ENCODE results near the gene HRCT1.
"Not testable (repeated sequence)": the region's sequence is repeated elsewhere in the genome, so short reads cannot be mapped to it uniquely, and the experiment has no call there.

The HRCT1 gene

DNA sequence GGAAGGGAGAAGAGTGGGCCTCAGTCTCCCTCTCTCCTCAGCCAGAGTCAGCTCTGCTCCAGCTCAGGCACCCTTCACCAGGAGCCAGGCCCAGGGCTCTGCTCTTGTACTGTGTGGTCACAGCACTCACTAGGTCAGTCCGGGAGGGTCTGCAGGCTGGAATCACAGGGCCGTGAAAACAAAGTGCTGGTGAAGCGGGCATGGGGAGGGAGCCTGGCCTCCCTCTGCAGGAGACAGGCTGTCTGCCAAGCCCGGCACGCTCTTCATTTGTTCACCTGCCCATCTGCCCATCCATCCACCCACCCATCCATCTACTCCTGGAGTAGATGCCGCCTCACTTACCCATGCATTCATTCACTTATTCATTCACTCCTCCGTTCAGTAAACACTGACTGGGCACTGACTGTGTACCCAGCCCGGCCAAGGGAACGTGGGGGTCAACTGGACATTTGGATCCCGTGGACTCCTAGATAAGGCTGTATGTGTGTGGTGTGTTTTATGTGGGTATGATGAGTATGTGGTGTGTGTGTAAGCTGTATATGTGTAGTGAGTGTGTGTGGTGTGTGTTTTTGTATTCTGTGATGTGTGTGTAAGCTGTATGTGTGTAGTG, 6.9 kb downstream of the HRCT1 start:
- no peak overlapping the region for H3K4me3 ChIP-seq (ENCODE audit: low read depth, low read length)
- TF ChIP-seq, protein P1, sequence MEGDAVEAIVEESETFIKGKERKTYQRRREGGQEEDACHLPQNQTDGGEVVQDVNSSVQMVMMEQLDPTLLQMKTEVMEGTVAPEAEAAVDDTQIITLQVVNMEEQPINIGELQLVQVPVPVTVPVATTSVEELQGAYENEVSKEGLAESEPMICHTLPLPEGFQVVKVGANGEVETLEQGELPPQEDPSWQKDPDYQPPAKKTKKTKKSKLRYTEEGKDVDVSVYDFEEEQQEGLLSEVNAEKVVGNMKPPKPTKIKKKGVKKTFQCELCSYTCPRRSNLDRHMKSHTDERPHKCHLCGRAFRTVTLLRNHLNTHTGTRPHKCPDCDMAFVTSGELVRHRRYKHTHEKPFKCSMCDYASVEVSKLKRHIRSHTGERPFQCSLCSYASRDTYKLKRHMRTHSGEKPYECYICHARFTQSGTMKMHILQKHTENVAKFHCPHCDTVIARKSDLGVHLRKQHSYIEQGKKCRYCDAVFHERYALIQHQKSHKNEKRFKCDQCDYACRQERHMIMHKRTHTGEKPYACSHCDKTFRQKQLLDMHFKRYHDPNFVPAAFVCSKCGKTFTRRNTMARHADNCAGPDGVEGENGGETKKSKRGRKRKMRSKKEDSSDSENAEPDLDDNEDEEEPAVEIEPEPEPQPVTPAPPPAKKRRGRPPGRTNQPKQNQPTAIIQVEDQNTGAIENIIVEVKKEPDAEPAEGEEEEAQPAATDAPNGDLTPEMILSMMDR (IDR thresholded peaks at IDR 0.05; ENCODE audit: low read depth, low read length), result no peak

DNA sequence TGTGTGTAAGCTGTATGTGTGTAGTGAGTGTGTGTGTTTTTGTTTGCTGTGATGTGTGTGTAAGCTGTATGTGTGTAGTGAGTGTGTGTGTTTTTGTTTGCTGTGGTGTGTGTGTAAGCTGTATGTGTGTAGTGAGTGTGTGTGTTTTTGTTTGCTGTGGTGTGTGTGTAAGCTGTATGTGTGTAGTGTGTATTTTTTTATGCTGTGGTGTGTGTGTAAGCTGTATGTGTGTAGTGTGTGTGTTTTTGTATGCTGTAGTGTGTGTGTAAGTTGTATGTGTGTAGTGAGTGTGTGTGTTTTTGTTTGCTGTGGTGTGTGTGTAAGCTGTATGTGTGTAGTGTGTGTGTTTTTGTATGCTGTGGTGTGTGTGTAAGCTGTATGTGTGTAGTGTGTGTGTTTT, 7.4 kb downstream of the HRCT1 start:
- H3K4me3 ChIP-seq (ENCODE audit: low read depth, low read length), result not testable (repeated sequence)

DNA sequence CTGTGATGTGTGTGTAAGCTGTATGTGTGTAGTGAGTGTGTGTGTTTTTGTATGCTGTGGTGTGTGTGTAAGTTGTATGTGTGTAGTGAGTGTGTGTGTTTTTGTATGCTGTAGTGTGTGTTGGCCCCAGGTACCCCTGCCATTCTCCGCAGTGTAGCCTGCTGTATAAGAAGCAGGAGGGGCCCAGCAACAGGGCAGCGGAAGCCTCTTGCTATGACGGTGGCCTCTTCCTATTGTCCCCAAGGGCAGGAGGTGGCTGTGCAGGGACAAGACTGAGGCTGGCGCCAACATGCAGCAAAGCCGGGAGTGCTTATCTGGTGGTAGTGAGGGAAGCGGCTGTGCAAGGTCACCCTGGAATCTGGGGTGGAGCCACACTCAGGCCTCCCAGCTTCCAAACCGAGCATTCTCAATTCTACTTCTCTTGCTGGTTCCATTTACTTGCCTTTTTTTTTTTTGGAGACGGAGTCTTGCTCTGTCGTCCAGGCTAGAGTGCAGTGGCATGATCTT, 8.4 kb downstream of the HRCT1 start:
- no peak overlapping the region for H3K4me3 ChIP-seq (ENCODE audit: low read depth, low read length)
- TF ChIP-seq, protein P1 (IDR thresholded peaks at IDR 0.05; ENCODE audit: low read depth, low read length), result no peak

DNA sequence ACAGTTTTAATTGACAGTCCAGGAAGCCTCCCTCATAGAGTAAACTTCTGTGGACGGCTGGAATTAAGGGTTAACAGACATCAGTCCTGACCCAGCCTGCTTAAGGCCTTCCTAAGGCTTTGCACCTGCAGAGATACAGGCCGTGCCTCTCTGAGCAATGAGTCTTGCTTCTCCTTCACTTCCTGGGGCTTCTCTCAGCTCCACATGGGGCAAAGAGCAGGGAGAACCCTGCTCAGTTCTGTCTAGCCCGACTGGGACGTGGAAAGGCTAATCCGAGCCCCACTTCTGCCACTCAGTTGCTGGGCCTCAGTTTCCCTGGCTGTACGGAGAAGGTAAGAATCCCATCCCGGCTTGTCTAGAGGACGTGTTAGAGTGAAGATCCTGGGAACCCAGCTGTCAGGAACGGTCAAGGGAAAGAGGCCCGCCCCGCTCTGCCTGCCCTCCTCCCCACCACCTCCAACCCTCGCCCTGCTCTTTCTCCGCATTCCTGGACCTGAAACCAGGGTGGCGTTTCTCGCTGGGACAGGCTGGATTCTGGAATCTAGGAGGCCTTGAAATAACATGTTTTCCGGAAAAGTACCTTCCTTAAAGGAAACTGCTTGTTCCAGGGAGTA, 9.8 kb downstream of the HRCT1 start:
- TF ChIP-seq, protein P1 (IDR thresholded peaks at IDR 0.05; ENCODE audit: low read depth, low read length), result no peak
- no peak overlapping the region for H3K4me3 ChIP-seq (ENCODE audit: low read depth, low read length)

DNA sequence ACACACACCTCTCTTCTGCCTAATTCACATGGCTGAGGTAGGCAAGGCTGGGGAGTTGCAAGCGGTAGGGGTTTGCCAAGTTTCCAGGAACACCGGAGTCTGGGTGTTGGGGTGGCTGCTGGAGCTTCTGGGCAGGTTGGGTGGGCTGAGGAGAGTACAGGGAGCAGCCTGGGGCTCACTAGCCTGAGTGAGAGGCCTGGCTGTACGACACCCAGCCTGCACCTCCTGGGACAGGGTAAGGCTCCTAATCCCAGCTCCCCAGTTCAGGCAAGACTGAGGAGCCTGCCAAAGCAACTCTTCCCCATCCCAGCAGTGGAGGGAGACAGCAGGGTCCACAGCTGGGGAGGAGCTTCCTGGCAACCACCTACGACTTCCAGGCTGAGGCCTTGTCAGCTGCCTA, 11.3 kb downstream of the HRCT1 start:
- H3K4me3 ChIP-seq (ENCODE audit: low read depth, low read length), result no peak overlapping the region
- TF ChIP-seq, protein P1 (IDR thresholded peaks at IDR 0.05; ENCODE audit: low read depth, low read length), result no peak

DNA sequence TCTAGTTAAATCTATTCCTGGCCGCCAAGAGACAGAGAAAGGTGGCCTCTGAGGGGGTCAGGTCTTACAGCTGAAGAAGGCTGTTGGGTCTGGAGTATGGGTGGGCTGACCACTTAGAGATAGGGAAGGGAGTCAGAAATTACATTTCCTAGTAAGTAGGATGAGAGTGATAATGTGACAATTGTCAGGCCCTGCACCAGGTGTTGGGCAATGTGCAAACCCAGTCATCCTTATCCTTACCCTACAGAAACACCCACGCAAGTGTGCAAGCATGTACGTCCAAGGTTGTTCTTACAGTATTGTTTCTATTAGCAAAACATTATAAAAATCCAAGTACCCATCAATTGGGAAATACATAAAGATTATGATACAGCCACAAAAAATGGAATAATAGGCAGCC, 12.8 kb downstream of the HRCT1 start:
- H3K4me3 ChIP-seq (ENCODE audit: low read depth, low read length), result no peak overlapping the region
- TF ChIP-seq, protein P1 (IDR thresholded peaks at IDR 0.05; ENCODE audit: low read depth, low read length), result no peak

DNA sequence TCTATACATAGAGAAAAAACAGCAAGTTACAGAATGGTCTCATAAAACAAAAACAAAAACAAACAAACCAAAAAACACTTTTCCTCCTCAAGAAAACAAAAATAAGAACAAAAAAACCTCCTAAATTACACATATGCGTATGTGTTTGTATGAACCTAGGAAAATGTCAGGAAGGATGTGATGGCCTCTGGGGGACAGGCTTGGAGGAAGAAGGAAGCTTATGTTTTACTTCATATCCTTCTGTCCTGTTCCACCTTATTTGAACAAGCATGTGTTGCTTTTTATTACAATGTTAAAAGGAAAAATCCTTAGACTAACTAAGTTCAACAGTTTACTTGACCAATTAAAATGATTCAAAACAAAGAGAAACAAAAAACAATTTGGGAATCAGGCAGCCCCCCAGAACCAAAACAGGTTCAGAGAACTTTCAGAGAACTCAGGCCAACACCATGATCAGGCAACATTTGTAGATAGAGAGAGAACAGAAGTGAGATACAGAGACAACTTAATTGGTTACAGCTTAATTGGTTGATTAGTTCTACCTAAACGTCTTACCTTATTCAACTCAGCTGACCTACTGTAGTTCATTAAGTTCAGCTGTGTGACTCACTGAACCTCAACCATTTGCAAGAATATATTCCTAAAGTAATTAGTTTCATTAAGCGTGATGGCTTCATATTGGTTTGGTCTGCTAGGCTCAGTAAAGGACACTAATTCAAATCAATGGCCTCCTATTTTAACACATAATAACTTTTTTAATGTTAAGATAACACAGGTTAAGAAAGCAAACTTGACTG, 13.4 kb downstream of the HRCT1 start:
- TF ChIP-seq, protein P1 (IDR thresholded peaks at IDR 0.05; ENCODE audit: low read depth, low read length), result no peak
- H3K4me3 ChIP-seq (ENCODE audit: low read depth, low read length), result no peak overlapping the region
